CD4-positive, alpha-beta T cell treated with Interleukin-12 subunit alpha and Interleukin-12 subunit beta, for 1 hour (primary cell): ENCODE measurements around the gene KCNMB1.
"Not testable (repeated sequence)": the region's sequence is repeated elsewhere in the genome, so short reads cannot be mapped to it uniquely, and the experiment has no call there.

Source experiments
- DNase-seq: peaks from one replicate; pipeline ENCODE4 v3.0.0-alpha.2; 2020

Gene KCNMB1

DNA sequence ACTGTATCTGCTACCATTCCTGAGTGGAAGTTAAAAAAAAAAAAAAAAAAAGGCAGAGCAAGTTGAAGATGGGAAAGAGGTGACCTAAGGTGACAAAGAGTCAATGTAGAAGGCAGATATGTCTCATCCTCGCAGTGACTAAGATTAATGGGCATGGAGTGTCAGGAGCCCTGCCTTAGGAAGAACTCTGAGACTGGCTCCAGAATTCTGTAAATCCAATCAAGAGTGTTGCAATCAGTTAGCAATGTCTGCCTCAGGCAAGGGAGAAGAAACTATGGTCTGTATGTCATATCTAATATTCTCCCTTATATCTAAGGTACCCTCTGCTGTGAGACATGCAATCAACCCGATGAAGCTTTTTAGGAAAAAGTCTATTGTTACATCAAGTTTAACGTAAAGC, 24.7 kb upstream of the KCNMB1 start:
- DNase-seq = no peak

DNA sequence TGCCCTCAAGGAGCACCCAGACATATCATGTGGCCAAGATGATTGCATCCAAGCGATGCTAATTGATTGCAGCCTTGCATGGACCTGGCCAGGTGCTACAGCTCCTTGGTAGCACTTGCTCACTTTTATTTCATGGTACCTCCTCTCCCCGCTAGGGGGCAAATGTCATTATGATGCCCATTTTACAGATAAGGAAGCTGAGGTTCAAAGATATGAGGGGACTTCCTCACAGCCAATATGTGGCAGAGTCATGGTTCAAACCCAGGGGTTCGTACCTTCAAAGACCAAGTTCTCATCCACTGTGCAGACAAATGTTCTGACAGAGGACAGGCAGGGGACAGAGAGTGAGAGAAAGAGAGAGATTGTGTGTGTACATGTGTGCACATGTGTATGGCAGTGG, 21.9 kb upstream of the KCNMB1 start:
- peak; percentile 34 for DNase-seq

GRCh38 chr5:170410401-170410800, 21.2 kb upstream of the KCNMB1 start:
- DNase-seq = no peak

- no peak for DNase-seq
Observed at GRCh38 chr5:170408877-170409660, 19.9 kb upstream of the KCNMB1 start.

- DNase-seq = no peak
Observed at GRCh38 chr5:170408226-170408625, 19.1 kb upstream of the KCNMB1 start.

DNA sequence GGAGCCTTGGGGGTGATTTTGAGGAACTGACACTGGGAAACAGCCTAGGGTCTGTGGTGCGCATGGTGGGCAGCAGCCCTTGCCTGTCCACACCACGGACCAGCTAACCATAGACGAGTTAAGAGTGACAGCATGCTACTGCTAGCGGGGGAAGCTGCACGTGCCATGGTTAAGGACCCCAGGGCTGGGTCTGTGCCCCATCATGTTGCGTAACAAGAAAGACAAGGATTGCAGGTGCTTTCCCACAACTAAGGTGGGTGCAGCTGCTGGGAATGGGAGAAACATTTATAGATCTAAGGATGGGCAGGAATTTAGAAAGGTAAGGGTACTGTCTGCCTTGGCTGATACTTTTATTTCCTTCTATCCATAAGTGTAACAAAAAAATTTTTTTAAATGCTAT, 17.9 kb upstream of the KCNMB1 start:
- DNase-seq = no peak

GRCh38 chr5:170405817-170406216, 16.6 kb upstream of the KCNMB1 start:
- no peak for DNase-seq

GRCh38 chr5:170404398-170404797, 15.2 kb upstream of the KCNMB1 start:
- DNase-seq = peak; percentile 11

DNA sequence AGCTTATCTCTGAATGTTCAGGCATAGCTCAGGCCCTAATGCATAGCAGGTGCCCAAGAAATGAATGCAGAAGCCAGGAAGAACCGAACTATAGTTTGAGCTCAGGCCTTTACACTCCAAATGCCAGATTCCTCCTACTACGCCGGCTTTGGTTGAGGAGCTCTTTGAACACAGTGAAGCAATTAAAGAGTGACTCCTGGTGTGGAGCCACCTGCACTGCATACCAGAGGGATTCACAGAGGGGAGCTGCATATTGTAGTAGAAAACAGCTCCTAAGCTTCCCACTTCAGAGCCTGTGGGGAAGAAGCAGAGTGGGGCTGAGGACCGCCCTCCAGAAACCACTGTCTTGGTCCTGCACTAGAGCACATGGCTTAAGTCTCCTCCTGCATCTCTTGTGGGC, 14.5 kb upstream of the KCNMB1 start:
- DNase-seq = no peak

- no peak for DNase-seq
Observed at GRCh38 chr5:170402508-170402907, 13.3 kb upstream of the KCNMB1 start.

DNA sequence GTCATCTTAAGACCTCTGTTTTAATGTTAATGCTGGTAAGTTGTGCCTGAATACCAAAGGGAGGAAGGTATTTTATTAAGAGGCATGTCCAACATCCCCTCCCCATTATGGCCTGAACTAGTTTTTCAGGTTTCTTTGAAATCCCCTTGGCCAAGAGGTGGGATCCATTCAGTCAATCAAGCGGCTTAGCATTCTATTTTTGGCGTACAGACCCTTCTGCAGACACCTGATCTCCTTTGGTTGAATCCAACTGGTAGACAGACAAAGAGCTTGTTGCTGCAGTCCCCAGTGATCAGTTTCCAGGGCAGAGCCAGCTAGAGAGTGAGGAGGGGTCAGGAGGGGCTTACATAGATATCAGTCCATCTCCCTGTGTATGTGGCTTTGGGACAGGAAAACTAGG, 7.9 kb upstream of the KCNMB1 start:
- DNase-seq = no peak

DNA sequence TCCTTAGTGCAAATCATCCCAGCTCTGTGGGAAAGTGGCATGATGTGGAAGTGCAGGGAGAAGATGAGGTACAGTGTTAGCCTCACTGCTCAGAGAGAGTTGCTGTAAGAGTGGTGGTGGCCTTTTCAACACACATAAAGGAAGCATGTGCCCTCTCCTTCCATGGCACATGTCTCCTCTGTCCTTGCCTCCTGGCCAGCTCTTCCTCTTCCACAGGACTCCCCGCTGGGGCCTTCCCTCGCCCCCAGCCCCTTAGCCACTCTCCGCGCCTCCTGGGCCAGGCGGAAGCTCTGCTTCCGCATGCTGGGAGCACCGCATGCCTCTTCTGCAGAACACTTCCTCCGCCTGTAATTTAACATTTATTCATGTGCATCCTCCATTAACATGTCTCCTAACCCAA, 4.8 kb upstream of the KCNMB1 start:
- DNase-seq = no peak

DNA sequence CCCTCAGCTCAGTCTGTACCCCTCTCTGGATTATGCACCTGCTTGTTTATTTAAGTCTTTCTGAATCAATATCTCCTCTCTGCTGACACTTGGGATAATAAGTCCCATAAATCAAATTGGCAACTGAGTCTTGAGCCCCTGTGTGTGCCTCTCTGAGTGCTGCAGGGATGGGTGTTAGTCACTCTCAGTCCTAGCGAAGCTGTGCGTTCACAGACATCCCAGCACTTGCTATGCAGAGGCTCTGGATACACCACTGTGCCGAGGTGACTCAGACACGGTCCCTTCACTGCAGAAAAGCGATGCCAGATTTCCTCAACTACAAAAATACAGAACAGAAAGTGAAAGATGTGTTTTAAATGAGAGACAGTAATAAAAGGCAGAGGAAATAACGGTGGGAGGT, 4.1 kb upstream of the KCNMB1 start:
- DNase-seq = peak; percentile 13

DNA sequence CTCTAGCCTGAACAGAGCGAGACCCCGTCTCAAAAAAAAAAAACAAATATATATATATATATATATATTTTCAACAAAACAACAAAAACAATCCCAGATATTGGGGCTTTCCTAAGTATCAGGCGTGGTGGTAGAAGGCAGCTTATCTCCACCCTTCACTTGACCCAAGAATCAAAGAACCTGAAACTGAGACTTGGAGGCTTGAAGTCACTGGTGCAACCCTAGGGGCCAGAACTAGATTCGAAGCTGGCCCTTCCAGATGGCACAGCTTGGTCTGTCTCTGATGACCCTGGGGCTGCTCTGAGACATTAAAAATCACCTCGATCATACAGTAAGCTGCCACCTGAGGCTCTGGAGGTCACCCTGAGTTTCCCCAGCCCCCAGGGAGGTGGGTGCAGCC, 1.3 kb upstream of the KCNMB1 start:
- no peak for DNase-seq

DNA sequence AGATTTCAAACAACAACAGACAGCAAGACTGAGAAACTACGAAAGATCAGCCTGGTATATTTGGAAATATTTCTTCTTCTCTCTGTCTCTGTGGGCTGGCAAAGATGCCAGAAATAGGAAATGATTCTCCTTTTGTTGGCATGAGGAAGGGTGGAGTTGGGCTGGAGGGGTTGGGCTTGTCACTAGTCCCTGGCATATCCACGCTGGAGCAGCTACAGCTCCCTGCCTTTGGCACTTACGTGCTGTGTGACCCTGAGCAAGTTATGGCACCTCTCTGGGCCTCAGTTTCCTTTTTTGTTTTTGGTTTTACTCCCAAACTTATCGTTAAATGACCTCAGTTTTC, 354 bp upstream of the KCNMB1 start:
- DNase-seq = no peak

DNA sequence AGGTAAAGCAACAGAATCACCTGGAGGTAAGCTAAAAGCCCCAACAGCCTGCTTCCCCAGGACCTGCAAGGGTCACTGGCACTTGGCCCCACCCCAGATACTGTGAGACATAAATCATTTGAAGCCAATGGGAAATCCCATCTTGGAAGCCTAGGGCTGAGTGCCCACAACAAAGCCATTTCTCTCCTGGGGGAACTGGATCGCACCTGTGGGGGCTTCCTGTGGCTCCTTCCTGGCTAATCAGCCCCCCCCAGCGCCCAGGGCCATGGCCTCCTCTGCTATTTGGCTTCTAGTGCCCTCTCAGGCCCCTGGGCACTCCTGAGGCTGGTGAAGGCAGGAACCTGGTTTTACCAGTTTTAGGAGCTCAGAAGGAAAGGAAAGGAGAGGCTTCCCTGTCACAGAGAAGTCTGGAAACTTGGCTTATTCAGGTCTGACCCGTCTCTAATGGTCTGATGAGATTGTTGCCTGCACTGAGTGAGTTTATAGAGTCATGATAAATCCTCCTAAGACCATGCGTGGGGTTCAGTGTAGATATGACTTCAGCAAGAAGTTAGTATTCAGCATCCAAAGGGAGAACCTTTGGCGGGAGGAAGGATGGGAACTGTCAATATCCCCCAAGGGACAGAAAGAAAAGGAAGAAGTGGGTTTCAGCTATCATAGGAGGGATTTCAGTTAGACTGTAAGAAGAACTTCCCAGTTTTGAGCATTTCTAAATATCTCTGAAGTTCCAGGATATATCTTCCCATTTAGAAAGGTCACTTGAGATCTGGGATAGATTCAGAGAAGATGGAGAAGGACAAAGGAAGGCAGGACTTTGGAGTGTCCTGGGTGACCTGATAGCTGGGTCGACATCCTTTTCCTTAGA, 1.2 kb downstream of the KCNMB1 start:
- DNase-seq = no peak

DNA sequence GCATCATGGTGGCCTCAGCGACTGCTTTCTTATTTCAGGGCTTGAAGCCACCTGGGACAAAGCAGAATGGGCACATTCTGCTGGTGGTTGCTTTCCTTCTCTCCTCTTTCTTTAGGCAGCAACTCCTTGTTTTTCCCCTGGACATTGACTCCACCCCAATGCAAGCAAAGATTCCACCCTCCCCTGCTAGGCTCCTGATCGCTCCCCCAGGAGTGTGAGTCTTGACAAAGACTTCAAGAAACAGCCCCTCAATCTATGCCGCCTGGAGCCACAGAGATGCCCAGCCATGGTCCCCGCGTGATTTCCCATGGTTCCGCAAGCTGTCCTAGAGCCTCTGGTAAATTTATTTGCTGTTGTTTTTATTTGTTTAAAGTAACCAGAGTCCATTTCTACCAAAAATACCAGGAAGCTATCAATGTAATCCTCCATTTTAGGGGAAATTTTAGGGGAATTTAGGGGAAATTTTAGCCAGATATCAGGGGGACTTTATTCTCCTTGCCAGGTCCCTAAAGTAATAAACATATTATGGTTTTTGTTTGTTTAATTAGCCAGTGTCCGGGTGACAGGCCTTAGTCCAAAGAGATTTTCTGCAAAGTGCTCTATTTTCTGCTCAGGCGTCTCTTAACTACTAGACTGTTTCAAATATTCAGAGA, 2.3 kb downstream of the KCNMB1 start:
- DNase-seq = no peak

DNA sequence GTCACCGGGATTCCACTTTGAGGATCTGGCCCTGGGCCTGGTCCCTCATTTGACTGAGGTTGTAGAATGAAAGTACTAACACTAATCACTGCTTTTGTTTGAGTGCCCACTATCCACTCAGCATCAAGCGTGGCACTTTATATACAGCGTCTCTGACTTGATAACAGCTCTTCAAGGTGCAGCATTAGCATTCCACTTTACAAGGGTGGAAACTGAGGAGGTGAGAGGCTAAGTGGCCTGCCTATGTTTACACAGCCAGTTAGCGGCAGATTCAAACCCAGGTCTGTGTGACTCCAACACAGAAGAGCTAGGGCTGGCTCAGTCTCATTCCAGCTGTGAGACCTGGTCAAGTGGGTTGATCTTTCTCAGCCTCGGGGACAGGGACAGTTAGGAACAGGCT, 5.9 kb downstream of the KCNMB1 start:
- no peak for DNase-seq

GRCh38 chr5:170382790-170383189, 6.4 kb downstream of the KCNMB1 start:
- no peak for DNase-seq

DNA sequence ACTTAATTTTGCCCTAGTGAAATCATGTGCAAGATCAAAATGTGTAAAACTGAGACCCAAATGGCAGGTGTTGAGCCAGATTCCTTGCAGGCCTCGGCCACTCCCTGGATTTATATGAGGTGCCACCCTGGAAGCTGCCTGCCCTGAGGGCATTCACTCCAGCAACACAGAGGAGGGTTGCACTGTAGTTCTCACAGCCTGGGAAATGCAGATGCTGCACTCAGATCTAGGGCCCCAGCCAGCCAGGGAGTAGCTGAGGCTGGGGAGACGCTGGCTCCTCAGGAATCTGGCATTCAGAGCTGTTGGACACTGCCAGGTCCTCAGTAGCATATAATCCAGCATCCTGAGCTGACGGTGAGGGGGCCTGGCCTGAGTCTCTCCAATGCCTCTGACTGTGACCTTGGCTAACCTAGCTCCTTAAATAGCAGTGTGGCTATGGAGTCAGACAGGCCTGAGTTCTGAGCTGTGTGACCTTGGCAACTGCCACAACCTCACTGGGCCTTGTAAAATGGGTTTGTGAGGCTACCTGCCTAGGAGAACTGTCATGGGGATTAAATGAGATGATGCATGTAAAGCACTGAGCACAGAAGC, 8.7 kb downstream of the KCNMB1 start:
- DNase-seq = no peak

GRCh38 chr5:170378740-170379139, 10.4 kb downstream of the KCNMB1 start:
- DNase-seq = no peak

DNA sequence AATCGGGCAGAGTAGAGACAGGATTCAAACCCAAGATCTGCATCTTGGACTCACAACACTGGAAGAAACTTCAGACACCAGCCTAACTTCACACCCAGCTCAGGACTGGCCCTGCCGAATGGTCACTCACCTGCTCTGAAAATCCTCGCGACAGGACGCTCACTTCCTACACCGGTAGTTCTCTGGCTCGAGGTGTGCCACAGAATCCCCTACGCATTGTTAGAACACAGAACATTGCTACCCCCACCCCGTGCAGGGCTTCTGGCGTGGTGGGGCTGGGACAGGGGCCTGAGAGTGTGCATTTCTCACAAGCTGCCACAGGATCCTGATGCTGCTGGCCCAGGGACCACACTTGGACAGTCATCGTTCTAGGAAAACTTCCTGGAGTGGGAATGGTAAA, 12.1 kb downstream of the KCNMB1 start:
- DNase-seq = no peak

- not testable (repeated sequence) for DNase-seq
Observed at GRCh38 chr5:170376526-170376925, 12.6 kb downstream of the KCNMB1 start.

DNA sequence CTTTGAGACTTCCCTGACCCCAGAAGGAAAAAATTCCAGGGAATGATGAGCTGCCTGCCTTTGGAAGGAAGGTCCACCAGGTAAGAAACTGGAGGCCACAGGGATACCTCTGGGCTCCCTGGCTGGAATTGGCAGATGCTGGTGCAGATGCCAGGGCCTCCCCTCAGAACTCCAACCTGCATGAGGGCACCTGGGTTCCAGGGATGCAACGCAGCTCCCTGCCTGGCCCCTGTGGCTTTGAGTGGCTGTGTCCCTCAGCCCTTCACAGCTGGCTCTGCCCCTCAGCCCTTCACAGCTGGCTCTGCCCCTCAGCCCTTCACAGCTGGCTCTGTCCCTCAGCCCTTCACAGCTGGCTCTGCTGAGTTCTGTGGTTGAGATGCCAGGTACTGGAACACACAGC, 13.9 kb downstream of the KCNMB1 start:
- no peak for DNase-seq
